Measurements from ENCODE around the gene SDS. TPM values are rescaled to one million over a fixed set of nuclear protein-coding genes. Genes with fewer than 3 reads are reported as not detected.

The SDS gene
- total and polyA plus RNA-seq, 2 donors (not counting 1 experiment from before 2014, with no cell fraction given), result 0.09 TPM; not detected in 1

GRCh38 chr12:113416091-113416754 is 12.5 kb upstream of the SDS start:
- Histone ChIP-seq H3K4me3 (ENCODE audit: control extremely low read depth in 1 of 5, extremely low read depth in 1 of 5, insufficient read depth in 1 of 5, low read depth in 2 of 5, low read length in 4 of 5) (no peak overlapping the region), H3K4me1 (ENCODE audit: control insufficient read depth in 2 of 2, insufficient read depth in 2 of 2, low read length in 2 of 2) (peaks cover 0 to 8% of the 10 kb centered on the region in 2 donors), H3K27me3 (replicated peaks in 1 of 4; ENCODE audit: control extremely low read depth in 1 of 4, control insufficient read depth in 3 of 4, insufficient read depth in 4 of 4, low read length in 3 of 4) (no peaks in the 10 kb centered on the region), H3K36me3 (replicated peaks in 1 of 2; ENCODE audit: control extremely low read depth in 1 of 2, control insufficient read depth in 1 of 2, extremely low read depth in 1 of 2, insufficient read depth in 2 of 2, low read length in 1 of 2) (no peaks in the 10 kb centered on the region), H4K20me1 (ENCODE audit: control insufficient read depth, insufficient read depth, low read length, poor library complexity, severe bottlenecking) (no peaks in the 10 kb centered on the region), H3K27ac (ENCODE audit: low read length in 2 of 2) (no peak overlapping the region), H3K9me3 (ENCODE audit: control extremely low read depth in 1 of 3, control insufficient read depth in 2 of 3, insufficient read depth in 1 of 3, low read length in 2 of 3) (peaks cover 0 to 3% (median 0%) of the 10 kb centered on the region in 3 donors), H3K9ac (ENCODE audit: low read length) (no peak overlapping the region), H2AFZ (ENCODE audit: insufficient read depth, low read depth, low read length, poor library complexity, severe bottlenecking) (no peak overlapping the region), H3K79me2 (ENCODE audit: control insufficient read depth, insufficient read depth, low read length) (no peaks in the 10 kb centered on the region), H3K4me2 (replicated peaks; ENCODE audit: low read depth, low read length, poor library complexity, severe bottlenecking) (no peak overlapping the region)
- intact Hi-C loops (cut with micrococcal nuclease), result no loop called here
- peaks cover 5% of the 10 kb centered on the region for H3K27me3 Mint-ChIP-seq
- TF ChIP-seq EZH2 (IDR thresholded peaks at IDR 0.05; ENCODE audit: borderline replicate concordance, insufficient read depth, low read depth, low read length, poor library complexity, severe bottlenecking), result no peak
- TF ChIP-seq CTCF (IDR thresholded peaks at IDR 0.05), result no peak
- ChIA-PET POLR2A (no interaction called here), CTCF (interaction anchor here (0.7 kb wide), 1 partner anchor 37 kb away, joined by 4 read pairs; no protein-coding TSS in a partner anchor)
- DNase-seq (peak; percentile 50), ATAC-seq (ENCODE audit: low read depth) (peak; percentile 53)
- no peaks in the 10 kb centered on the region for H3K9me3 Mint-ChIP-seq (ENCODE audit: insufficient read depth)
- H3K4me1 Mint-ChIP-seq, result peaks cover 12% of the 10 kb centered on the region
- peak overlapping the region; percentile 50 for H3K27ac Mint-ChIP-seq
- peak overlapping the region; percentile 11 for H3K4me3 Mint-ChIP-seq
- 73% methylated on average over 5 of the region's 6 CpGs for WGBS (ENCODE audit: insufficient coverage)

- Mint-ChIP-seq H3K27me3 (peaks cover 12% of the 10 kb centered on the region), H3K4me1 (peaks cover 12% of the 10 kb centered on the region), H3K9me3 (ENCODE audit: insufficient read depth) (no peaks in the 10 kb centered on the region), H3K4me3 (no peak overlapping the region), H3K27ac (no peak overlapping the region)
- WGBS (ENCODE audit: insufficient coverage), result 98% methylated on average over 9 of the region's 9 CpGs
- ATAC-seq (ENCODE audit: low read depth) (no peak), DNase-seq (no peak)
- Histone ChIP-seq H3K4me2 (replicated peaks; ENCODE audit: low read depth, low read length, poor library complexity, severe bottlenecking) (no peak overlapping the region), H3K4me1 (ENCODE audit: control insufficient read depth in 2 of 2, insufficient read depth in 2 of 2, low read length in 2 of 2) (peaks cover 0 to 8% of the 10 kb centered on the region in 2 donors), H3K36me3 (replicated peaks in 1 of 2; ENCODE audit: control extremely low read depth in 1 of 2, control insufficient read depth in 1 of 2, extremely low read depth in 1 of 2, insufficient read depth in 2 of 2, low read length in 1 of 2) (no peaks in the 10 kb centered on the region), H3K9me3 (ENCODE audit: control extremely low read depth in 1 of 3, control insufficient read depth in 2 of 3, insufficient read depth in 1 of 3, low read length in 2 of 3) (peaks cover 0 to 3% (median 0%) of the 10 kb centered on the region in 3 donors), H3K27me3 (replicated peaks in 1 of 4; ENCODE audit: control extremely low read depth in 1 of 4, control insufficient read depth in 3 of 4, insufficient read depth in 4 of 4, low read length in 3 of 4) (peaks cover 0 to 4% (median 0%) of the 10 kb centered on the region in 4 experiments), H4K20me1 (ENCODE audit: control insufficient read depth, insufficient read depth, low read length, poor library complexity, severe bottlenecking) (no peaks in the 10 kb centered on the region), H2AFZ (ENCODE audit: insufficient read depth, low read depth, low read length, poor library complexity, severe bottlenecking) (no peak overlapping the region), H3K9ac (ENCODE audit: low read length) (no peak overlapping the region), H3K79me2 (ENCODE audit: control insufficient read depth, insufficient read depth, low read length) (no peaks in the 10 kb centered on the region), H3K4me3 (ENCODE audit: control extremely low read depth in 1 of 5, extremely low read depth in 1 of 5, insufficient read depth in 1 of 5, low read depth in 2 of 5, low read length in 4 of 5) (no peak overlapping the region), H3K27ac (ENCODE audit: low read length in 2 of 2) (no peak overlapping the region)
- CTCF ChIA-PET, result interaction anchor here (1.5 kb wide), 1 partner anchor 11 kb away, joined by 4 read pairs; no protein-coding TSS in a partner anchor
- TF ChIP-seq CTCF (IDR thresholded peaks at IDR 0.05) (no peak), EZH2 (IDR thresholded peaks at IDR 0.05; ENCODE audit: borderline replicate concordance, insufficient read depth, low read depth, low read length, poor library complexity, severe bottlenecking) (no peak)
- intact Hi-C loops (cut with micrococcal nuclease), result no loop called here
- POLR2A ChIA-PET, result no interaction called here
Observed at GRCh38 chr12:113414519-113415038, 10.9 kb upstream of the SDS start.

Measured in B cell (primary cell).